ENCODE data around the gene GARIN3.

GRCh38 chr5:157188270-157188669 lies 22.2 kb upstream of the GARIN3 start:
- TF ChIP-seq CTCF (IDR thresholded peaks at IDR 0.05), result no peak
- no peak for TF ChIP-seq GATA2 (CRISPR knock-in tag; IDR thresholded peaks at IDR 0.05)
- no peak for TF ChIP-seq TAF1 (IDR thresholded peaks at IDR 0.05; ENCODE audit: borderline replicate concordance, low read depth, low read length)
- no peak for TF ChIP-seq NRF1 (IDR thresholded peaks at IDR 0.05; ENCODE audit: low read depth, low read length)
- no peak for TF ChIP-seq MXI1 (IDR thresholded peaks at IDR 0.05; ENCODE audit: low read depth, low read length)
